GM12891 (cell line): ENCODE data around the gene HNRNPC.
"Not testable (repeated sequence)": the region's sequence is repeated elsewhere in the genome, so short reads cannot be mapped to it uniquely, and the experiment has no call there.

ENCODE experiments used
- POLR2A ChIP-seq: IDR thresholded peaks from 2 replicates; pipeline ENCODE4 v1.6.1; 2011; ENCODE audit warnings: low read depth, low read length, control low read depth
- POLR2AphosphoS5 ChIP-seq: IDR thresholded peaks from 2 replicates; pipeline ENCODE4 v1.6.1; 2011; ENCODE audit warnings: low read depth, low read length, control low read depth
- TAF1 ChIP-seq: IDR thresholded peaks from 2 replicates; pipeline ENCODE4 v1.6.1; 2011; ENCODE audit warnings: low read depth, low read length, control low read depth

- not testable (repeated sequence) for TF ChIP-seq POLR2AphosphoS5, POLR2A, TAF1
Measured at GRCh38 chr14:21225164-21225563, 44.1 kb downstream of the HNRNPC start.
